Stimulated activated CD8-positive, alpha-beta memory T cell treated with anti-CD3 and anti-CD28 coated beads, Interleukin-7, amount 100 ng/mL, for 48 hours (primary cell): ENCODE results near the gene LAMA2.
"Not testable (repeated sequence)": the region's sequence is repeated elsewhere in the genome, so short reads cannot be mapped to it uniquely, and the experiment has no call there.

Experiments
- DNase-seq, 2 donors: peaks; one replicate each; pipeline ENCODE4 v3.0.0-alpha.2; 2020; ENCODE audit warnings: low read depth in 1 of 2; ENCODE audit errors: extremely low read depth in 1 of 2

The LAMA2 gene

DNA sequence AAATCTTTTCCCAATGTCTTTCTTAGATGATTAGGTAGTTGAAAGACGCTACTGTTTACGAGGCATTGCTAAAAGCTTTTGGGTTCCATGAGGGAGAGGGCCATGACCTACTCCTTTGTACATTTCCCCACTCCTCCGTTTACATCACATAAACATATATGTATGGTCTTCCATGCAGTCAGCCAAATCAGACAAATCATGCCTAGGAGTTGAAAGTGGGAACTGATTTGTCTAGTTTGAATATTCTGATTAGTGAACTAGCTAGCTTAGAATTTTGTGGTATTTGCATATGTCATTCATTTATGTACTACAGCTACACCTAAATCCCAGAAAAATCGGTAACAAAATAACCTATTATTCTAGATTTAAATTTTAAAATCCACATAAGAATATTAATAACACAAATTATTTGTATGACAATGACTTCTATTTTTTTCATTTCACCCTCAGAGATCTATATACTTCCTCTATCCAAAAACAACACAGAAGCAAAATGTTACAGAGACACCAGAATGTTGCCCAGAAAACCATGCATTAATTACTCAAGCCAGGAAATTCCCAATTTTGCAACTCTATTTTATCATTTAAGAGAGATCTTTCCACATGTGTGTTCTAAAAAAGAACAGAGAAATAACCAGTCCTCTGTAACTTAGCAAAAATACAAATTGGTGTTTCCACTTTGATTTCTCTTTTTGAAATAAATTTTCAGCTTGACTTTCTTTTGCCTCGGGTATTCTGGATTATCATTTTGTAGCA, 231.9 kb downstream of the LAMA2 start:
- no peak for DNase-seq

DNA sequence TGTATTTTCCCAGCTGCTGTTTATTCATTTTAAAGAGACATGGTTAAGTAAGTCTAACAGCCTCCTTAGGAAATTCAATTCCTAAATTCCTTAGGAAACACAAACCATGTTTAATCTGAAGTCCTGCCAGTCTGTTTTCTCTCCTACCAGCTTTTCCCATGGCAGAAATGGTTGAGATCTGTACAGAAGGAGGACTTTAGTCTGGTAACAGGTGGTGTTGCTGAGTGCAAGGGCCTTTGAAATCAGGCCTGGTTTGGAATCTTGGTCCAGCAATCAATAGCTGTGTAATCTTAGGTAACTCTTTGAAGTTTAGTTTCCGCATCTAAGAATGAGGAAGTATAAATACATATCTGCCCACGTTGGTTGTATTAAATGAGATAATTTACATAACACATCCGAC, 232.5 kb downstream of the LAMA2 start:
- DNase-seq, result no peak

DNA sequence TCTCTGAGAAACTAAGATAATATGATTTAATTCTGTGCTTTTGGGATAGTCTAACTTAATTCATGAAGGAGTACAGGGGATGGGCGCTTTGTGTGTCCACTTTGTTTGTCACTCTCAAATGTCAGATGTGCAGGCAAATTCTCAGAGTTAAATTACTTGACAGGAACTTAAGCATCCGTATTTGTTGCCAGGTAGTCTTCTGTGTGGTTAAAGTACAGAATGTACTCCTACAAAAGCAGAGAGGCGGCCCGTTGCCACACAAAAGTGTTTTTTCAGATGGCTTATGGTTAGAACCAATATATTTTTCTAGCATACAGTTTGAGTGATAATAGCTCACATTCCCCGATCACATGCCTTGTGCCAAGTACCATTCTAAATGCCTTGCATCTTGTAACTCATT, 234.4 kb downstream of the LAMA2 start:
- no peak for DNase-seq

DNA sequence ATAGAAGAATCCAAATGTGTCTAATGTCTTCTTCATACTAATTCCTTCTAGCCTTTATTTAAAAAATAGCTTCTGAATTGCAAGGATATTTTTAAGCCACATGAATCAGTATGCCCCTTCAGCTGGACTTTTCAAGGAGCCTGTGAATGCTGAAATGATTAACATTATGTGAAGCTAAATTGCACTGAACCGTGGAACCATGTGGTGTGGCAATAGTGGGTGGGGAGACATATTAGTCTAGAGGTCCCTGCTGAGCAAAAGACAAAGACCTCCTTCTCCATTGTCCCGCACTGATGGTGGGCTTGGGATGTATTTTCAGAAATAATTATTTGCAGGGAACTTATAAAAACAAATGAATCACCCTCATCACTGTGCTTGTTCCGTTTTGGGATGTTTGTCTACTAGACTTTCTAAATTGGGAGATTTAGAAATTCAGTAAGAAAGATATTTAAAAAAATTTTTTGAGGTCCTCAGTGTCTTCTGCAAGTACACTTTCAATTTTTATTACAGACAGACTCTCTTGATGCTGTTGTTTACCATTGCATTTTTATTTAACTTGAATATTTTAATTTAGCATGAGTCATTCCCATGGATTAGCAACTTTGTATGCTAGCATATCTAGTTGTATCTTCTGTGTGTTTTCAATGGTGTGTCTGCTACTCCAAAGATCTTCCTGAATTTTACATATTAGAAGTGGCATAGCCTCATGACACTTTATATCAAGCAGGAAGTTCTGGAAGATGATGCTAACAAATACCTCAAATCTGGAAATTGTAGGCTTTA, 238.1 kb downstream of the LAMA2 start:
- no peak for DNase-seq

DNA sequence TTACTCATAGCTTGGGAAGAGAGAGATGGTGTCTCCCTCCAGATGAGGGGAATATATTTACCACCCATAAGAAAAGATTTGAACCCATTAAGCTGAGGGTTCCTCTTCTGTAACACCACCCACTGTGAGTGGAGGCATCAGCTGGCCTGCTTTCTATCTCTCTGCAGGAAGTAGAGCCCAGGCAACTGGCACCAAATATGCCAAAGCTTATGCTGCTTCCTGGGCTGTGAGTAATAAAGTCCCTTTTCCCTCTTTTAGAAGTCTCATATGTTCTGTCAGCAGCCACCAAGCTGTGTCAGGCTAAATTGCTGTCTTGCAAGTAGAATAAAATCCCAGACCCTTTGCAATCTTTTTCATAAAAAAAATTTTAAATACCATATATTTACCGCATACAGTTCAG, 241.4 kb downstream of the LAMA2 start:
- no peak for DNase-seq

DNA sequence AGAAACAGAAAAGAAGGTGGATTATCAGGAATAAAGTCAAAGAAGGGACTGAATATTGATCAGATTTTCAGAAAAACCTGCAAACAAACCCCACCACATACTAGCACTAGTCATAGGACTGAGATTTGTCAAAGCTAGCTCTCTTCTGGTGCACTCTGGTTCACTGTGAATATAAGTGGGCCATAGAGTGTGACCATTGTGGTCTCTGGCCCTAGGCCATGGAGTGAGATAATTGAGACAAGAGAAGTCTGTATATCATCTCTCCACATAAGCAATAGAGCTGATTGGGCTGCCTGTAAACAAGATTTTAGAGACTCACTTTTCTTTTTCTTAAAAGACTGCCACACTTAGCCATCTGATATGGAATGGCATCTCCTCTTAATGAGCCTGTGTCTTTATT, 247.2 kb downstream of the LAMA2 start:
- DNase-seq, result no peak

DNA sequence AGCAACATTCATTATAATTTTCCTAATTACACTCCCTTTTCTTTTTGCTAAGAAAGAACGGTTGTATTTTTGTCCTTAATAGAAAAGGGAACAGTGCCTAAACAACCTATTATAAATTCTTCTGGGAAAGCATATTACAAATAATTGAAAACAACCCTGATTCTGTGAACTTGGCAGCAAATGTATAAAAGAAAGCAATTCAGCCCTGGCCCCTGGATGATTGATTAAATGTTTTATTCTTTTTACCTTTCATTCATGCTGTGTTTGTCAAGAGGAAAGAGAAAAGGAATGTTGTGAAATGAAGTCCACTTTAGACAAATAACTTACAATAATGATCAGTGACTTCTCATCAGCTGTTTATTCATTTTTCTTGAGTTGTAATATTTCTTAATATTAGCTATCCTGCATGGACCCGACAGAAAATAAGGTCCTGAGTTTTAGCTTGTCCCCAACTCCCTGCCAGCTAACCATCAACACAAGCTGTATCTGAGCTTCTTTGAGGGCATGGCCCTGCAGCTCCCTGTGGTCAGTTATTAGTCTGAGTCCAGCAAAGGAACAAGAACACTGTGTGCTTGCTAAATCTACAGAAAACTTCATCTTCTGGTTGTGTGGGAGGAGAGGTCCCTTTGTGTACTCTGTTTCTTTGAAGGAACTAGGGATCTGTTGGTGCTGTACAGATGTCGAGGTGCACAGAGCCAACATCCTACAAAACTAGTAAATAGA, 248.2 kb downstream of the LAMA2 start:
- DNase-seq, result no peak

DNA sequence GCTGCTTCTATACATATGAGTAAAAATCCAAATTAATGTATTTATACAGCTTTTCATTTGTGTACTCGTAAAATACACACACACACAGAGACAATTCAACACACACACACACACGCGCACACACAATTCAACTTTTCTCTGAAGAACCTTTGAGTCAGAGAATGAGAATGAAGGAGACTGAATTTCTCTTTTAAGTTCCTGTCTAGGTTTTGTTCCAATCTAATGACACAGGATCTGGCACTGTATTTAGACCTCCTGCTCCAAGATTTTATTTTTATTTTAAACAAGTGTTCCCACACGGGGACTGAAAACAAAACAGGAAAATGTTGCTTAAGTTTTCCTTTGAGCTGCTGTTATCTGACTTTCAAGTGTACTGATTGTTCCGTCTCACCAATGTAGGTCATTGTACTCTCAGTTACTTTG, 250.8 kb downstream of the LAMA2 start:
- no peak for DNase-seq

DNA sequence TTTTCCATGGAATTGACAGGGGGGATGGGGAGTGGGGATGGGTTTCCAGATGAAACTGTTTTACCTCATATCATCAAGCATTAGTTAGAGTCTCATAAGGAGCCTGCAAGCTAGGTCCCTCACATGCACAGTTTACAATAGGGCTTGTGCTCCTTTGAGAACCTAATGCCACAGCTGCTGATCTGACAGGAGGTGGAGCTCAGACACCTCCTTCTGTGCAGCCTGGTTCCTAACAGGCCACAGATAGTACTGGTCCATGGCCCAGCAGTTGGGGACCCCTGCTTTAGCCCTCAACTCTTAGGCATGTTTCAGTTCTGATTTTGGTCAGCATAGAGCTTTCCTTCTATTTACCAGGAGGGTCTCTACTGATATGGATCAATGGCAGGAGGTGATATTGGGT, 251.6 kb downstream of the LAMA2 start:
- no peak for DNase-seq

DNA sequence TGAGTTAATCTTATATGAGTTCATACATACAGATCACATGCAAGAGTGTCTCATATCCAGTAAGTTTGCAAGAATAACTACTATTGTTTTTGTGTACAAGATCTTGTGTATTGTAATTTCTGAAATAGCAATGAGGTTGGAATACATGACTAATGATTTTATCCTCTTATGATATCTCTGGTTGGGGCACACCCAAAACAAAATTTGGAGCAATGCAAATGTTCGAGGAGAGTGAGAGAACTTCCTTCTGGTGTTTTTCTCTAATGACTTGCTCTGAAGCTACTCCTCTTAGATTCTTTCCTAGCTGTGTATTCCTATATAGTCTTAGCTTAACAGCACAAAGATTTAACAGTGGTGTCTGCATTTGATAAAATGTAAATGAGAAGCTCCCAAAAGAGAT, 252.5 kb downstream of the LAMA2 start:
- no peak for DNase-seq

DNA sequence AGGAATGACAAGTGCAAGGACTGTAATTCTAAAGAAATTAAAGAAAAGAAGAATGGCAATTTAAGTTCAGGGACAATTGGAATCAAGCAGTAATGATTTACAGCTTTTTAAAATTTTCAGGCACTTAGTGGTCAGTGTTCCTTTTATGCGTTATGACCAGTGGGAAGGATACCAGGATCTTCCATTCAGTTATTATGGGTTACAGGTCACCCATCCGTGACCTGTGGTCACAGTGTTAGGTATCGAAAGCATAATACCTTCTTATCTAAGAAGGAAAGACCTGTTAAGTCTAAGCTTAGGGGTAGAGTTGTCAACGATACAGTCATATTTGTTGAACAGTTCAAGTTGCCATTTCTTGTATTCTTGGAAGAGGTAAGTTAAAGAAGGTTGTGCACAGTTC, 253.8 kb downstream of the LAMA2 start:
- DNase-seq, result no peak

DNA sequence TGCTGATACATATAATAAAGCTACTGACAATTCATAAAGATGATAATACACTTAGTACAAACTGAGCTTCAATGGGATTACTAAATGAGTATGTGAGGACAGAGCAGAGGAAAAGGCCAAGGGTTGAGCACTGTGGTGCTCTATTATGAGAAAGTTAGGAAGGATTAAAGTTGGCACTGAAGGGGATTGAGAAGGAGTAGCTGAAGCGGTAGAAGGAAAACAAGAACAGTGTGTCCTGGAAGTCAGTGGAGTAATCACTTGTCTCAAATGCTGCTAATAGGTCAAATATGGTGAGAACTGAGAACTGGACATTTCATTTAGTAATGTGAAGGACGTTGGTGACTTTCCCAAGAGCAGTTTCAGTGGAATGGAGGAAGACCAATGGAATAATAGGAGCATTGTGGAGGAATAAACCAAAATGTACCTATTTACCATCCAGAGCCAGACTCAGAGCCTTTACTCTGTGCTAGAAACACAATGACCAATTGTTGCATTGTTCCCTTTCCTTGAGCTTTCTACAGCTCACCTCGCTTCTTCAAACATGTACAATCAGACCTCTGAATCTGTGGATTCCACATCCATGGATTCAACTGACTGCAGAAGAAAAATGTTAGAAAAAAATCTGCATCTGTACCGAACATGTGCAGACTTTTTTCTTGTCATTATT, 255.9 kb downstream of the LAMA2 start:
- no peak for DNase-seq

DNA sequence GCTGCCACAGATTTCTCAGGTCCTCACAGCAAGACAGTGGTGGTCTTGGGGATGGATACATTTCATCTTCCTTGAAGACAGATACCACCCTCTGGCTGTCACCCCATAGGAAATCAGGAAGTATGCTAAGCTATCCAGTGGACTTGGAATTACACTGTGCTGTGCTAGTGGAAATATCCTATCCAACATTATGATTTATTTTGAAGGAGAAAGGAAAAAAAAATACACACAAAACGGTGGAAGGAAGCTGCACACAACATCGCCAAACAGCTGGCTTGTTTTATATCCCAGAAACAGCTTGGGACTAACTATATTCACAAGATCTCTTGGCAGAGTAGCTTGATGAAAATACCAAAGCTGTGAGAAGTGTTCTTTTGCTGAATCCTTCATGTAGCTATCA, 257.6 kb downstream of the LAMA2 start:
- DNase-seq, result no peak

DNA sequence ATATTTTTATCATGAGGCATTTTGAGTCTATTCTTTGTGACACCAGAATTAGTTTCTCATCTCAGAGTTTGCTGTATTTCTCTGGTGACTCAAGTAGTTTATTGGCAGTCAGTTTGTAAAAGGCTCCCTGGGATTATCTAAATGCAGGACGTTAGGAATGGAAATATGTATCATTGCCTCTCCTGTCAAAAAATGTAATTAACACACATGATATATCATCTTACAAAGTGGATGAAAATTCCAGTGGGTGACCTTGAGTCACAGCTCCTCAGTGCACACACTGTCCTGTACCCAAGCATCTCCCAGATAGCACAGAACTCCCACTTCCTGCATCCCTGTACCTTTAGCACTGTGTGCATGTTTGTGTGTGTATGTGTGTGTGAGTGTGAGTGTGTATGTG, 258.6 kb downstream of the LAMA2 start:
- DNase-seq, result no peak

DNA sequence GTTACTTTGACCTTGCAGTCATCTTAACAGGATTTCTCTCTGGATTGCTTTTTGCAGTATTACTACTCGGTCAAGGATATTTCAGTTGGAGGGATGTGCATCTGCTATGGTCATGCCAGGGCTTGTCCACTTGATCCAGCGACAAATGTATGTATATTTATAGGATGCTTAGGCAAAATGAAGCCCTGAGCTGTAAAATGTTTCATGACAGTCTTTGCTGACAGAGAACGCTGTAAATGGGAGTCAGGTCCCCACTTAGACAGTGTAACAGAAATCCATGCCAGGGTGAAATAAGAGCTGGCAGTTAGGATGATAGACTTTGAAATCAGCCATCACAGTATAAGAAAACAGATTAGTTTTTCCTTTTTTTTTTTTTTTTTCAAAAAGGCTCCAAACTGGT, 264.0 kb downstream of the LAMA2 start:
- DNase-seq, result no peak

DNA sequence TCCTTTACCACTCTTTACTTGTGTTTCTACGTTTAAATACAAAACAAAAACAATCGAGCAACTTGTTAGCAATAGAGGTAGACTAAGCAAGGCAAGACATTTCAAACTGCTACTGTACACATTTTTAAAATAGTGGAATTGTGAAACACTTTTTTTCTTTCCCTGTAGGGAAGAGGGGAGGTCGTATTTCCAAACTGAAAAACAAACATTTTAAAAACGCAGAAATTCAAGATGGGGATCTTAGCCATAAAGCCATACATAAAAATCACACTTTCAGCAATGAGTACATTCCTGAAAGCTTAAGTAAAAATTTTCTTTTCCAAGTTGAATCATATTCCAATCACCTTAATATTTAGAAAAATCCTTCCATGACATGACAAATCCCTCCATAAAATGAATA, 267.6 kb downstream of the LAMA2 start:
- DNase-seq, result no peak

DNA sequence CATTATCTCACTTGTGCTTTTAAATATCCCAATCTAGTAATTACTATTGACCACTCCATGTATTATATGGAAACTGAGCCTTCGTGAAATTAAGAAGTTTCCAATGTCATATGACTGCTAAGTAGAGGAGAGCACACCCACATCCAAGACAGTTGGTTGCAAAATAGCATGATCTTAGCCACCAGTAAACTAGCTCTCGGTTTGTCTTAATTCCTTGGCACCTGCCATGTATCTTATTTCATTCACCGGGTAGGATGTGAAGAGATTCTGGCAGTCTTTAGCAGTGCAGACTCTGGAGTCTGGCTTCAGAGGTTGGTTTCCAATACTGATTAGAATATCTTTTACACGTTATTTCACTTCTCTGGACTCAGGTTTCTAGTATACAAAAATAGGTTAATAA, 270.3 kb downstream of the LAMA2 start:
- no peak for DNase-seq

DNA sequence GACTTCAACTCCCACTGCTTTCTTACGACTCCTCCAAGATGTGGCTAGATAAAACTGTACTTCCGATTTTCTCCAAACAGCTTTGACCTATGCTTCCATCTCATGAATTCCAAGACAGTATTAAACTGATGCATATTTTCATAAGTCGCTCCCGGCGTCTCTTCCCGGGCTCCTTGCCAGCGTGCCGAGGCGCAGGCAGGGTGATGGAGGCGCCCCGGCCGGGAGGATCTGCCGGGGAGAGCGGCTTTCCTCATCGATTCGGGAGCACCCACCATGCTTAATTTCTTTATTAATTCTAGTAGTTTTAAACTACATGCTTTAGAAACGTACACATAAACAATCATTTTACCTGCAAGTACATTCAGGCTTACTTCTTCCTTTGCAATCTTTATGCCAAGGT, 276.3 kb downstream of the LAMA2 start:
- not testable (repeated sequence) for DNase-seq

DNA sequence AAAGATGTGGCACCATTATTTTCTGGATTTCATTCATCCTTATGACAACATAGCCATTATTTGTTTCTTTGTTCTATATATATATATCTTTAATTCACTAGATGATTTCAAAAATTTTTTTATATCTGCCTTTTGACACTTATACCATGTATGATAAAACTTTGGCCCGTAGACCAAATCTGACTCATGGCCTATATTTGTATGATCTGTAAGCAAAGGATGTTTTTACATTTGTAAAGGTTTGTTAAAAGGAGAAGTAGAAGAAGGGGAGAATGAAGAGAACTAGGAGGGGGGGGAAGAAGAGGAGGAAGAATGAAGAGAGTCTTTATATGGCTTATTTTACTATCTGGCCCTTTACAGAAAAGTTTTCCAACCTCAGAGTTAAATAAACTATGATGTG, 279.7 kb downstream of the LAMA2 start:
- DNase-seq, result no peak

DNA sequence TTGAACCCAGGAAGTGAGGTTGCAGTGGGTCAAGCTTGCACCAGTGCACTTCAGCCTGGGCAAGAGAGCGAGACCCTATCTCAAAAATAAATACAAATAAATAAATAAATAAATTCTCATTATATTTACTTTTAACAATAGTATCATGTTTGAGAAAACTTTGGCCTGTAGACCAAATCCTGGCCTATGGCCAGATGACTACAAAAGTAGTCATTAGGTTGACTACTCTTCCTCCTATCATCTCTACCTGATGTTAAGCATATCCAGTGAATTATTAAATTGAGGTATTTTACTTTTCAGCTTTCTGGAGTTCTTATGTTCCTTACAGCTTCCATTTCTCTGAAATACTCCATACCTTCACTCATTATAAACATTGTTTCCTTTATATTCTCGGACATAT, 280.6 kb downstream of the LAMA2 start:
- no peak for DNase-seq

DNA sequence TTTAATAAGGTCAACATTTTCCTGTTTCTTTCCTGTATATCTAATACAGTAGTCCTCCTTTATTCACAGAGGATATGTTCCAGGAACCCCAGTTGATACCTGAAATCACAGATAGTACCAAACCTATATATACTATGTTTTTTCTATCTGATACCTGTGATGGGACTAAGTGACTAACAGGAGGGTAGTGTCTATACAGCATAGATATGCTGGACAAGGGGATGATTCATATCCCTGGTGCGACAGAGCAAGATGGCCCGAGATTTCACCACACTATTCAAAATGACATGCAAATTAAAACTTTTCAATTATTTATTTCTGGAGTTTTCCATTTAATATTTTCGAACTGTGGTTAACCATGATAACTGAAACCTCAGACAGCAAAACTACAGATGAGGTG, 281.1 kb downstream of the LAMA2 start:
- no peak for DNase-seq
